Mucosa of descending colon (tissue), 3 donors: Measurements from ENCODE around the gene SLC25A25. TPM values are rescaled to one million over a fixed set of nuclear protein-coding genes. Genes with fewer than 3 reads are reported as not detected.
A peak's percentile ranks its signal among the peaks of the same experiment; 100 is the strongest.

ENCODE experiments used
- ATAC-seq: fragments of 200-7000 bp; cut with Tn5 transposase; one replicate; pipeline ENCODE4 v1.9.1; 2020; ENCODE audit warnings: mild to moderate bottlenecking, moderate library complexity
- DNase-seq, 3 donors: peaks; one replicate each; pipeline ENCODE4 v3.0.0-alpha.2; 2020
- H3K36me3 ChIP-seq: fragments of 200-600 bp; one replicate; pipeline ENCODE4 v1.8.0; 2021; ENCODE audit warnings: low read depth, mild to moderate bottlenecking
- H3K4me1 ChIP-seq: fragments of 200-600 bp; one replicate; pipeline ENCODE4 v1.8.0; 2021; ENCODE audit warnings: low read depth, mild to moderate bottlenecking
- H3K4me3 ChIP-seq: fragments of 200-600 bp; one replicate; pipeline ENCODE4 v1.8.0; 2021; ENCODE audit warnings: mild to moderate bottlenecking
- H3K9me3 ChIP-seq: fragments of 200-600 bp; one replicate; pipeline ENCODE4 v1.8.0; 2021; ENCODE audit warnings: mild to moderate bottlenecking
- intact Hi-C, 2 donors: fragments of 100-400 bp; cut with DNase I in 1 of 2; cut with micrococcal nuclease in 1 of 2; formaldehyde crosslinking; loops; one replicate each; pipeline versions ENCODE4 v1.11.0 to v1.11.1; 2022; cut with DNase I, micrococcal nuclease
- total RNA-seq, 3 donors: library from RNA; stranded (reverse); fragmentation: NEBNext Ultra II Directional in 2 of 3; extraction: Animal tissue kit (Norgen Biotek cat#: 25700) in 2 of 3; gene quantifications; one replicate each; pipeline versions ENCODE4 v1.2.1 to v1.2.4, GENCODE V29; 2021 to 2023
- TF ChIP-seq, protein P1 (sequence below): fragments of 200-600 bp; IDR thresholded peaks from one replicate; pipeline ENCODE4 v1.8.0; 2022; ENCODE audit warnings: antibody characterized with exemption, mild to moderate bottlenecking
- donor health status: DM: no; HTN: no; CAD: no; lungs with moderate emphysema.
- donor health status: DM: no; HTN: no; CAD: no.
- donor health status: DM: no; HTN: yes; CAD: no.

Gene SLC25A25
- total RNA-seq, 3 donors from 2014 or later, result 19.1 to 27.3 (median 21.3) TPM

- peaks cover 52% of the 10 kb centered on the region for H3K4me1 ChIP-seq
- TF ChIP-seq, protein P1, sequence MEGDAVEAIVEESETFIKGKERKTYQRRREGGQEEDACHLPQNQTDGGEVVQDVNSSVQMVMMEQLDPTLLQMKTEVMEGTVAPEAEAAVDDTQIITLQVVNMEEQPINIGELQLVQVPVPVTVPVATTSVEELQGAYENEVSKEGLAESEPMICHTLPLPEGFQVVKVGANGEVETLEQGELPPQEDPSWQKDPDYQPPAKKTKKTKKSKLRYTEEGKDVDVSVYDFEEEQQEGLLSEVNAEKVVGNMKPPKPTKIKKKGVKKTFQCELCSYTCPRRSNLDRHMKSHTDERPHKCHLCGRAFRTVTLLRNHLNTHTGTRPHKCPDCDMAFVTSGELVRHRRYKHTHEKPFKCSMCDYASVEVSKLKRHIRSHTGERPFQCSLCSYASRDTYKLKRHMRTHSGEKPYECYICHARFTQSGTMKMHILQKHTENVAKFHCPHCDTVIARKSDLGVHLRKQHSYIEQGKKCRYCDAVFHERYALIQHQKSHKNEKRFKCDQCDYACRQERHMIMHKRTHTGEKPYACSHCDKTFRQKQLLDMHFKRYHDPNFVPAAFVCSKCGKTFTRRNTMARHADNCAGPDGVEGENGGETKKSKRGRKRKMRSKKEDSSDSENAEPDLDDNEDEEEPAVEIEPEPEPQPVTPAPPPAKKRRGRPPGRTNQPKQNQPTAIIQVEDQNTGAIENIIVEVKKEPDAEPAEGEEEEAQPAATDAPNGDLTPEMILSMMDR, result no peak
- no peaks in the 10 kb centered on the region for H3K9me3 ChIP-seq
- H3K4me3 ChIP-seq, result no peak overlapping the region
- DNase-seq, result peak in 2 of 3 donors; percentile 65 to 94
- peak; percentile 4 for ATAC-seq
- peaks cover 4% of the 10 kb centered on the region for H3K36me3 ChIP-seq
- intact Hi-C loops, result no loop called here
Measured at GRCh38 chr9:128072144-128073021, 4.4 kb downstream of the SLC25A25 start.

DNA sequence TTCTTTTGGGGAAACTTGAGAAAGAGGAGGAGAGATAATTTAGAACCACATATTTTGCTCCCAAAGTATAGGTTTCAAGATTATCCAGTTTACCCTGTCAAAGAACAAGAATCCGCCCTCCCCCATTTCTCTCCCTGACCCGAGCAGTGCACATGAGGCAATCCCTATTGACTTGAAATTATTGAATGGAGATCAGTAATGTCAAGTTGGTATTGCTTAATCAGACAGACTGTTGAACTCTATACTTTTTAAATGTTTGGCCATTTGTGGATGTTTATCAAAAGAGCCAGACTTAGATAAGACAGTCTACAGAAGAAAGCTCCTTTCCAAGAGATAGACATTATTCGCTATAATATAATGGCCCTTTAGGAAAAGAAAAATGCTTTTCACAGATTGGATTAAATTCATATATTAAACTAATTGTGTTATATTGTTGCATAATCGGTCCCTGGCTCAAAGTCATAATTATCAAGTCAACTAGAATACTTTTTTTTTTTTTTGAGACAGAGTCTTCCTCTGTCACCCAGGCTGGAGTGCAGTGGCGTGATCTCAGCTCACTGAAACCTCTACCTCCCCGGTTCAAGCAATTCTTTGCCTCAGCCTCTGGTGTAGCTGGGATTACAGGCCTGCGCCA, 5.3 kb downstream of the SLC25A25 start:
- Histone ChIP-seq H3K36me3 (no peaks in the 10 kb centered on the region), H3K4me1 (peaks cover 60% of the 10 kb centered on the region), H3K9me3 (no peaks in the 10 kb centered on the region), H3K4me3 (no peak overlapping the region)
- TF ChIP-seq, protein P1, result no peak
- DNase-seq, result no peak
- intact Hi-C loops, result no loop called here
- ATAC-seq, result no peak

- peak in 1 of 3 donors; percentile 31 for DNase-seq
- Histone ChIP-seq H3K4me1 (peaks cover 65% of the 10 kb centered on the region), H3K36me3 (no peaks in the 10 kb centered on the region), H3K4me3 (no peak overlapping the region), H3K9me3 (no peaks in the 10 kb centered on the region)
- intact Hi-C loops, result no loop called here
- TF ChIP-seq, protein P1, result no peak
- ATAC-seq, result peak; percentile 49
Measured at GRCh38 chr9:128077847-128078503, 9.9 kb downstream of the SLC25A25 start.

- Histone ChIP-seq H3K4me3 (no peak overlapping the region), H3K36me3 (no peaks in the 10 kb centered on the region), H3K4me1 (peaks cover 57% of the 10 kb centered on the region), H3K9me3 (no peaks in the 10 kb centered on the region)
- peak; percentile 86 for ATAC-seq
- intact Hi-C loops, result no loop called here
- TF ChIP-seq, protein P1, result no peak
- peak in 2 of 3 donors; percentile 55 to 67 for DNase-seq
Measured at GRCh38 chr9:128078504-128079434, 10.7 kb downstream of the SLC25A25 start.

DNA sequence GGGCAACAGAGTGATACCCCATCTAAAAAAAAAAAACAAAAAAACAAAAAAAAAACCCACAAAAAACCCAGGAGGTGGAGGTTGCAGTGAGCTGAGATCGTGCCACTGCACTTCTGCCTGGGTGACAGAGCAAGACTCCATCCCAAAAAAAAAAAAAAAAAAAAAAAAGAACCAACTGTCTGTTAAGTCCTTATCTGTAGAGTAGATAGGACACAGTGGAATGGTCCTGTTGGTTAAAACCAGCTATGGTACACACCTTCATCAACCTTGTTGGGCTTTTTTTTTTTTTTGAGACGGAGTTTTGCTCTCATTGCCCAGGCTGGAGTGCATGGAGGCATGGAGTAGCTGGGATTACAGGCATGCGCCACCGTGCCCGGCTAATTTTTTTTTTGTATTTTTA, 12.2 kb downstream of the SLC25A25 start:
- ATAC-seq (no peak), DNase-seq (no peak)
- TF ChIP-seq, protein P1, result no peak
- Histone ChIP-seq H3K9me3 (no peaks in the 10 kb centered on the region), H3K36me3 (no peaks in the 10 kb centered on the region), H3K4me1 (peaks cover 50% of the 10 kb centered on the region), H3K4me3 (no peak overlapping the region)
- intact Hi-C loops, result no loop called here
